ENCODE results near the gene TATDN2.

DNA sequence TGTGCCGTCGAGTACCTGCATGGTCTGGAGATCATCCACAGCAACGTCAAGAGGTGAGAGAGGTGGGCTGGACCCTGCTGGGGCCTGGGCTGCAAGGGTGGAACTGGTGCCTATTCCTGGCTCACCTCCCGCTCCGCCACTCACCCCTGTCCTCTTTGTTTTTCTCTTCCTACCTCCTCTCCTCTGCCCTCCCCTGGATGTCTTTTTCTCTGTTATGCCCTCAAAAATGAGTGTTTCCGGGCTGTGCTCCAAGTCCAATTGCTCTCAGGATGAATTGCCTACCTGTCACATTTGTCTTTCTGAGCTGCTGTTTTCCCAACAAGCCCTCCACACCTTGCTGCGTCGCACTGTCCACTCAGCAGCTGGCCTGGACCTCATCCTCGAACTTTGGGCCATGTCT is 28.5 kb upstream of the TATDN2 start:
- no peak for TF ChIP-seq EZH2 (IDR thresholded peaks at IDR 0.05; ENCODE audit: borderline replicate concordance, low read depth, low read length, severe bottlenecking)
- TF ChIP-seq, protein P1, sequence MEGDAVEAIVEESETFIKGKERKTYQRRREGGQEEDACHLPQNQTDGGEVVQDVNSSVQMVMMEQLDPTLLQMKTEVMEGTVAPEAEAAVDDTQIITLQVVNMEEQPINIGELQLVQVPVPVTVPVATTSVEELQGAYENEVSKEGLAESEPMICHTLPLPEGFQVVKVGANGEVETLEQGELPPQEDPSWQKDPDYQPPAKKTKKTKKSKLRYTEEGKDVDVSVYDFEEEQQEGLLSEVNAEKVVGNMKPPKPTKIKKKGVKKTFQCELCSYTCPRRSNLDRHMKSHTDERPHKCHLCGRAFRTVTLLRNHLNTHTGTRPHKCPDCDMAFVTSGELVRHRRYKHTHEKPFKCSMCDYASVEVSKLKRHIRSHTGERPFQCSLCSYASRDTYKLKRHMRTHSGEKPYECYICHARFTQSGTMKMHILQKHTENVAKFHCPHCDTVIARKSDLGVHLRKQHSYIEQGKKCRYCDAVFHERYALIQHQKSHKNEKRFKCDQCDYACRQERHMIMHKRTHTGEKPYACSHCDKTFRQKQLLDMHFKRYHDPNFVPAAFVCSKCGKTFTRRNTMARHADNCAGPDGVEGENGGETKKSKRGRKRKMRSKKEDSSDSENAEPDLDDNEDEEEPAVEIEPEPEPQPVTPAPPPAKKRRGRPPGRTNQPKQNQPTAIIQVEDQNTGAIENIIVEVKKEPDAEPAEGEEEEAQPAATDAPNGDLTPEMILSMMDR (IDR thresholded peaks at IDR 0.05; ENCODE audit: extremely low read depth in 1 of 2, insufficient read depth in 1 of 2, low read depth in 1 of 2, low read length in 2 of 2) = no peak
- no peak for TF ChIP-seq POLR2AphosphoS5 (IDR thresholded peaks at IDR 0.05; ENCODE audit: insufficient read depth, low read depth, low read length)
